Left cardiac atrium (tissue), 2 donors: ENCODE measurements around the gene SIRPD. TPM values are rescaled to one million over a fixed set of nuclear protein-coding genes. Genes with fewer than 3 reads are reported as not detected.

Source experiments
- total RNA-seq, 2 donors: library from RNA; stranded (reverse); fragmentation: NEBNext Ultra II Directional; extraction: Animal tissue kit (Norgen Biotek cat#: 25700); gene quantifications; one replicate each; pipeline ENCODE4 v1.2.1, GENCODE V29; 2021
- donor health status: DM: no; HTN: yes; CAD: no; lungs with severe emphysema.
- donor health status: DM: yes; HTN: yes; CAD: no.

Gene SIRPD
- total RNA-seq, 2 donors from 2014 or later = not detected

Other genes with a start within 250 kb of the SIRPD start
- 1 to 10 TPM; 1.4 to 4.4 TPM for gene SDCBP2, start 228.6 kb downstream of the SIRPD start, total RNA-seq
- gene FKBP1A, start 164.7 kb downstream of the SIRPD start, total RNA-seq = 100 to 1,000 TPM; 154 to 214 TPM
- 10 to 100 TPM; 48.8 to 62.7 TPM for gene NSFL1C, start 90.9 kb downstream of the SIRPD start, total RNA-seq
- 10 to 100 TPM in 1 of 2 donors, 1 to 10 TPM in 1; 5.4 to 10.3 TPM for gene SIRPB2, start 66.3 kb downstream of the SIRPD start, total RNA-seq
- 1 to 10 TPM in 1 of 2 donors, under 1 TPM in 1; 0.58 to 1.7 TPM for gene SIRPB1, start 62.3 kb upstream of the SIRPD start, total RNA-seq
- gene SIRPG, start 100.1 kb upstream of the SIRPD start, total RNA-seq = under 1 TPM in 1 of 2 donors, not detected in 1; 0.44 TPM